K562 (cell line): ENCODE data around the gene CBY3. TPM values are rescaled to one million over a fixed set of nuclear protein-coding genes. Genes with fewer than 3 reads are reported as not detected.

ENCODE experiments used
- CLOCK ChIP-seq: fragments of 250-450 bp; sonication (Bioruptor Pico); IDR thresholded peaks from 2 replicates; pipeline ENCODE4 v1.4.0; 2020; ENCODE audit warnings: mild to moderate bottlenecking, moderate library complexity, borderline replicate concordance
- DMBX1 ChIP-seq: fragments of 250-450 bp; sonication (Bioruptor Pico); IDR thresholded peaks from 2 replicates; pipeline ENCODE4 v1.8.0; 2022; ENCODE audit warnings: inconsistent platforms, mild to moderate bottlenecking, moderate library complexity, borderline replicate concordance
- FIP1L1 ChIP-seq: fragments of 200-400 bp; formaldehyde crosslinking; IDR thresholded peaks from 2 replicates; pipeline ENCODE4 v1.6.1; 2018; ENCODE audit warnings: mild to moderate bottlenecking, low read depth, low read length; ENCODE audit not compliant: poor library complexity, severe bottlenecking
- FOXP4 ChIP-seq: sonication (generic); formaldehyde crosslinking; IDR thresholded peaks from 2 replicates; pipeline ENCODE4 v1.8.0; 2022; ENCODE audit warnings: mild to moderate bottlenecking, missing genetic modification reagents, borderline replicate concordance
- HDAC8 ChIP-seq: fragments of 450-650 bp; IDR thresholded peaks from 2 replicates; pipeline ENCODE4 v1.6.1; 2016; ENCODE audit warnings: mild to moderate bottlenecking, missing genetic modification characterization, moderate library complexity, missing compliant biosample characterization
- MEF2A ChIP-seq: IDR thresholded peaks from 2 replicates; pipeline ENCODE4 v1.6.1; 2011; ENCODE audit warnings: low read depth, mild to moderate bottlenecking, low read length, moderate library complexity; ENCODE audit not compliant: control insufficient read depth
- NFRKB ChIP-seq: fragments of 450-650 bp; IDR thresholded peaks from 2 replicates; pipeline ENCODE4 v1.6.1; 2016; ENCODE audit warnings: low read depth
- PHTF2 ChIP-seq: fragments of 250-450 bp; sonication (Bioruptor Pico); IDR thresholded peaks from 2 replicates; pipeline ENCODE4 v1.5.0; 2021; ENCODE audit warnings: mild to moderate bottlenecking
- PTBP1 ChIP-seq: fragments of 200-400 bp; formaldehyde crosslinking; IDR thresholded peaks from 2 replicates; pipeline ENCODE4 v1.6.1; 2017; ENCODE audit warnings: low read depth, low read length
- SMAD4 ChIP-seq: fragments of 250-450 bp; sonication (Bioruptor Pico); conservative IDR thresholded peaks from 2 replicates; pipeline ENCODE4 v1.8.0; 2021; ENCODE audit warnings: inconsistent platforms, mild to moderate bottlenecking, moderate library complexity
- TEAD2 ChIP-seq: fragments of 450-650 bp; IDR thresholded peaks from 2 replicates; pipeline ENCODE4 v1.6.1; 2016; ENCODE audit warnings: missing genetic modification characterization, control low read depth, missing compliant biosample characterization
- ZBTB2 ChIP-seq: fragments of 450-650 bp; IDR thresholded peaks from 2 replicates; pipeline ENCODE4 v1.6.1; 2016; ENCODE audit warnings: antibody characterized with exemption
- ZNF12 ChIP-seq: sonication (generic); formaldehyde crosslinking; IDR thresholded peaks from 2 replicates; pipeline ENCODE4 v1.4.0; 2020; ENCODE audit warnings: mild to moderate bottlenecking, missing genetic modification reagents
- ZNF134 ChIP-seq: fragments of 250-450 bp; sonication (Bioruptor Pico); conservative IDR thresholded peaks from 2 replicates; pipeline ENCODE4 v1.4.0; 2020
- ZNF764 ChIP-seq: fragments of 250-450 bp; sonication (Bioruptor Pico); IDR thresholded peaks from 2 replicates; pipeline ENCODE4 v1.4.0; 2020; ENCODE audit warnings: low read depth, mild to moderate bottlenecking, moderate library complexity
- polyA plus RNA-seq, 8 experiments: library from polyadenylated mRNA; depleted of rRNA in 4 of 8; stranded (reverse) in 5 of 8; unstranded in 3 of 8; fragments of >200 nt; fragmentation: Nextera tagmentation in 2 of 8; fragmentation: Illumina TruSeq in 1 of 8; extraction: Ambion mirVana in 2 of 8; extraction: Trizol in 1 of 8; gene quantifications; 2 replicates each; pipeline versions ENCODE4 v1.2.1 to v1.2.3, GENCODE V29; 2011 to 2014; ENCODE audit warnings: inconsistent platforms in 1 of 8, missing spikeins in 1 of 8
- total RNA-seq, 7 experiments: library from RNA; depleted of rRNA in 6 of 7; stranded (reverse); fragments of >200 nt in 6 of 7; fragmentation: Illumina TruSeq in 2 of 7; extraction: Trizol in 2 of 7; gene quantifications; 2 replicates each; pipeline versions ENCODE4 v1.2.1 to v1.2.3, GENCODE V29; 2011 to 2021; ENCODE audit warnings: low replicate concordance in 1 of 7
- TF ChIP-seq, protein P1 (sequence below): sonication (generic); formaldehyde crosslinking; IDR thresholded peaks from 2 replicates; pipeline ENCODE4 v1.8.1; 2022; ENCODE audit warnings: missing genetic modification reagents
- TF ChIP-seq, protein P2 (sequence below): fragments of 250-450 bp; sonication (Bioruptor Pico); IDR thresholded peaks from 2 replicates; pipeline ENCODE4 v1.5.0; 2021
- TF ChIP-seq, protein P3 (sequence below): fragments of 450-650 bp; IDR thresholded peaks from 2 replicates; pipeline ENCODE4 v1.6.1; 2016; ENCODE audit warnings: low read depth, mild to moderate bottlenecking, moderate library complexity

CBY3 gene
- total and polyA plus RNA-seq, 9 of the 15 experiments (the other 6 are each of a cell fraction or from before 2014, with no cell fraction given): not detected

GRCh38 chr5:179698935-179699615 lies 18.2 kb upstream of the CBY3 start, which contains the start of gene CANX (continued):
- TF ChIP-seq, protein P1, sequence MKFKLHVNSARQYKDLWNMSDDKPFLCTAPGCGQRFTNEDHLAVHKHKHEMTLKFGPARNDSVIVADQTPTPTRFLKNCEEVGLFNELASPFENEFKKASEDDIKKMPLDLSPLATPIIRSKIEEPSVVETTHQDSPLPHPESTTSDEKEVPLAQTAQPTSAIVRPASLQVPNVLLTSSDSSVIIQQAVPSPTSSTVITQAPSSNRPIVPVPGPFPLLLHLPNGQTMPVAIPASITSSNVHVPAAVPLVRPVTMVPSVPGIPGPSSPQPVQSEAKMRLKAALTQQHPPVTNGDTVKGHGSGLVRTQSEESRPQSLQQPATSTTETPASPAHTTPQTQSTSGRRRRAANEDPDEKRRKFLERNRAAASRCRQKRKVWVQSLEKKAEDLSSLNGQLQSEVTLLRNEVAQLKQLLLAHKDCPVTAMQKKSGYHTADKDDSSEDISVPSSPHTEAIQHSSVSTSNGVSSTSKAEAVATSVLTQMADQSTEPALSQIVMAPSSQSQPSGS (CRISPR knock-in tag): no peak
- TF ChIP-seq PHTF2 (CRISPR knock-in tag) (no peak), ZNF134 (CRISPR knock-in tag) (0 out of 2 replicates have a peak, but pooled peaks have one; percentile 11), TEAD2 (no peak), CLOCK (CRISPR knock-in tag) (peak; percentile 63; the same call in 1 of the 2 replicates), HDAC8 (tag) (peak; percentile 78), ZBTB2 (no peak), DMBX1 (CRISPR knock-in tag) (no peak), MEF2A (no peak), FOXP4 (CRISPR knock-in tag) (peak; percentile 84), FIP1L1 (peak; percentile 65), SMAD4 (CRISPR knock-in tag) (peak; percentile 14), NFRKB (no peak; the same call in 1 of the 2 replicates), ZNF12 (CRISPR knock-in tag) (0 out of 2 replicates have a peak, but pooled peaks have one; percentile 9), ZNF764 (CRISPR knock-in tag) (no peak), PTBP1 (no peak)
- TF ChIP-seq, protein P2, sequence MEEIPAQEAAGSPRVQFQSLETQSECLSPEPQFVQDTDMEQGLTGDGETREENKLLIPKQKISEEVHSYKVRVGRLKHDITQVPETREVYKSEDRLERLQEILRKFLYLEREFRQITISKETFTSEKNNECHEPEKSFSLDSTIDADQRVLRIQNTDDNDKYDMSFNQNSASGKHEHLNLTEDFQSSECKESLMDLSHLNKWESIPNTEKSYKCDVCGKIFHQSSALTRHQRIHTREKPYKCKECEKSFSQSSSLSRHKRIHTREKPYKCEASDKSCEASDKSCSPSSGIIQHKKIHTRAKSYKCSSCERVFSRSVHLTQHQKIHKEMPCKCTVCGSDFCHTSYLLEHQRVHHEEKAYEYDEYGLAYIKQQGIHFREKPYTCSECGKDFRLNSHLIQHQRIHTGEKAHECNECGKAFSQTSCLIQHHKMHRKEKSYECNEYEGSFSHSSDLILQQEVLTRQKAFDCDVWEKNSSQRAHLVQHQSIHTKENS (CRISPR knock-in tag): no peak
- TF ChIP-seq, protein P3, sequence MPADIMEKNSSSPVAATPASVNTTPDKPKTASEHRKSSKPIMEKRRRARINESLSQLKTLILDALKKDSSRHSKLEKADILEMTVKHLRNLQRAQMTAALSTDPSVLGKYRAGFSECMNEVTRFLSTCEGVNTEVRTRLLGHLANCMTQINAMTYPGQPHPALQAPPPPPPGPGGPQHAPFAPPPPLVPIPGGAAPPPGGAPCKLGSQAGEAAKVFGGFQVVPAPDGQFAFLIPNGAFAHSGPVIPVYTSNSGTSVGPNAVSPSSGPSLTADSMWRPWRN: no peak
